NT2/D1 (cell line): ENCODE data around the gene SLC25A48.

Source experiments
- YY1 ChIP-seq: IDR thresholded peaks from 2 replicates; pipeline ENCODE4 v1.6.1; 2011; ENCODE audit not compliant: insufficient read length, insufficient read depth
- ZNF274 ChIP-seq: IDR thresholded peaks from 2 replicates; pipeline ENCODE4 v1.6.1; 2011; ENCODE audit warnings: mild to moderate bottlenecking, low read depth, low read length

DNA sequence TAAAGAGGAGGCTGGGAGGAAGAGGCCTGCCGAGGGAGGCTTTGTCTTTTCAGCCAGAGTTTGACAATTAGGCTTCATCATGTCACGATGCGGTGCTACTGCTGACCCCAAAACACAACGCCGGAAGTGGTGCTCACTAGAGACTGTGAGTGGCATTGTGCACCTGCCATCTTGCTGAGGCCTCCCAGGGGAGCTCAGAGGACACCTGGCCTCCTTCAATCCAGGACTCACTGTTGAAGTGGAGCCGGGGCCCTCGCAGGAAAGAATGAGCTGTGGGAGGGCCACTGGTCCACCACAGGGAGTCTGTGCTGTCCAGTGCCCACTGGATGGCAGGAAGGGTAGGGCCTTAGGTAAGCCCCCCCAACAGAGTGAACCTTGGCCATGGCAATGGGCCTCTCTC is 12.7 kb upstream of the SLC25A48 start:
- TF ChIP-seq ZNF274 (no peak), YY1 (no peak)
